ENCODE results near the gene FAF1.

Gene FAF1

GRCh38 chr1:50426108-50426700, 533.9 kb downstream of the FAF1 start:
- in situ Hi-C loops (cut with MboI; ENCODE audit: low pct_unique_long_range_greater_than_20kb, low sequenced_read_pairs, unreplicated experiment) = no loop called here
- no peak for DNase-seq (ENCODE audit: low spot score)
- TF ChIP-seq CTCF (IDR thresholded peaks at IDR 0.05; ENCODE audit: extremely low read depth, insufficient read depth, missing control alignments) = no peak

GRCh38 chr1:50425376-50426107, 534.5 kb downstream of the FAF1 start:
- in situ Hi-C loops (cut with MboI; ENCODE audit: low pct_unique_long_range_greater_than_20kb, low sequenced_read_pairs, unreplicated experiment) = no loop called here
- DNase-seq (ENCODE audit: low spot score) = peak; percentile 52

GRCh38 chr1:50424884-50425375, 535.1 kb downstream of the FAF1 start:
- TF ChIP-seq CTCF (IDR thresholded peaks at IDR 0.05; ENCODE audit: extremely low read depth, insufficient read depth, missing control alignments) = no peak
- DNase-seq (ENCODE audit: low spot score) = no peak
- in situ Hi-C loops (cut with MboI; ENCODE audit: low pct_unique_long_range_greater_than_20kb, low sequenced_read_pairs, unreplicated experiment) = no loop called here

More at GRCh38 chr1:50425376-50426107, 534.5 kb downstream of the FAF1 start:
- no peak for TF ChIP-seq CTCF (IDR thresholded peaks at IDR 0.05; ENCODE audit: extremely low read depth, insufficient read depth, missing control alignments)

GRCh38 chr1:50424045-50424883, 535.8 kb downstream of the FAF1 start:
- TF ChIP-seq CTCF (IDR thresholded peaks at IDR 0.05; ENCODE audit: extremely low read depth, insufficient read depth, missing control alignments) = no peak
- DNase-seq (ENCODE audit: low spot score) = peak; percentile 77
- in situ Hi-C loops (cut with MboI; ENCODE audit: low pct_unique_long_range_greater_than_20kb, low sequenced_read_pairs, unreplicated experiment) = no loop called here

GRCh38 chr1:50423670-50424000, 536.4 kb downstream of the FAF1 start:
- no peak for TF ChIP-seq CTCF (IDR thresholded peaks at IDR 0.05; ENCODE audit: extremely low read depth, insufficient read depth, missing control alignments)
- DNase-seq (ENCODE audit: low spot score) = peak; percentile 80
- in situ Hi-C loops (cut with MboI; ENCODE audit: low pct_unique_long_range_greater_than_20kb, low sequenced_read_pairs, unreplicated experiment) = no loop called here

GRCh38 chr1:50422946-50423669, 537.0 kb downstream of the FAF1 start, which contains the start of gene DMRTA2:
Gene DMRTA2 (minus strand): TSS chr1:50423443. CDS start chr1:50421536, 1,907 bp downstream.
- in situ Hi-C loops (cut with MboI; ENCODE audit: low pct_unique_long_range_greater_than_20kb, low sequenced_read_pairs, unreplicated experiment) = no loop called here
- TF ChIP-seq CTCF (IDR thresholded peaks at IDR 0.05; ENCODE audit: extremely low read depth, insufficient read depth, missing control alignments) = no peak
- DNase-seq (ENCODE audit: low spot score) = peak; percentile 83
